NCI-H1436 treated with DMSO at 0.1 percent for 48 hours (cell line): ENCODE data around the gene KCNJ10.

ENCODE experiments used
- DNase-seq: peaks from one replicate; lab custom pipeline; 2025; lab: John Stamatoyannopoulos, UW

KCNJ10 gene

GRCh38 chr1:160024195-160024905, 45.6 kb downstream of the KCNJ10 start:
- no peak for DNase-seq

GRCh38 chr1:160022330-160023310, 47.3 kb downstream of the KCNJ10 start:
- no peak for DNase-seq

- DNase-seq: no peak
Measured at GRCh38 chr1:160021376-160022074, 48.4 kb downstream of the KCNJ10 start.

GRCh38 chr1:160020196-160020595, 49.8 kb downstream of the KCNJ10 start:
- DNase-seq: no peak

- no peak for DNase-seq
Measured at GRCh38 chr1:160018900-160019299, 51.1 kb downstream of the KCNJ10 start.

- DNase-seq: no peak
Measured at GRCh38 chr1:160018347-160018746, 51.6 kb downstream of the KCNJ10 start.

GRCh38 chr1:160017592-160017991, 52.4 kb downstream of the KCNJ10 start:
- no peak for DNase-seq

- DNase-seq: no peak
Measured at GRCh38 chr1:160011781-160012180, 58.2 kb downstream of the KCNJ10 start.

- DNase-seq: no peak
Measured at GRCh38 chr1:160009801-160010200, 60.2 kb downstream of the KCNJ10 start.

GRCh38 chr1:160009081-160009480, 60.9 kb downstream of the KCNJ10 start:
- no peak for DNase-seq

GRCh38 chr1:160007577-160008200, 62.3 kb downstream of the KCNJ10 start:
- DNase-seq: no peak

- peak; percentile 24 for DNase-seq
Measured at GRCh38 chr1:160006312-160006940, 63.5 kb downstream of the KCNJ10 start.

GRCh38 chr1:160005070-160005469, 64.9 kb downstream of the KCNJ10 start:
- no peak for DNase-seq

- DNase-seq: no peak
Measured at GRCh38 chr1:160004425-160004824, 65.5 kb downstream of the KCNJ10 start.

GRCh38 chr1:160004001-160004400, 66.0 kb downstream of the KCNJ10 start:
- no peak for DNase-seq

GRCh38 chr1:160001440-160001839, 68.5 kb downstream of the KCNJ10 start:
- DNase-seq: no peak

GRCh38 chr1:159999204-159999603, 70.8 kb downstream of the KCNJ10 start:
- no peak for DNase-seq

GRCh38 chr1:159996653-159997052, 73.3 kb downstream of the KCNJ10 start:
- no peak for DNase-seq

- DNase-seq: no peak
Measured at GRCh38 chr1:159994896-159995295, 75.1 kb downstream of the KCNJ10 start.

- DNase-seq: no peak
Measured at GRCh38 chr1:159993911-159994310, 76.0 kb downstream of the KCNJ10 start.

- DNase-seq: no peak
Measured at GRCh38 chr1:159992161-159992560, 77.8 kb downstream of the KCNJ10 start.
